DMS 273 treated with DMSO at 0.1 percent for 48 hours (cell line): ENCODE results near the gene HHAT.

Experiments used
- DNase-seq: peaks from one replicate; lab custom pipeline; 2025; lab: John Stamatoyannopoulos, UW

Gene HHAT

DNA sequence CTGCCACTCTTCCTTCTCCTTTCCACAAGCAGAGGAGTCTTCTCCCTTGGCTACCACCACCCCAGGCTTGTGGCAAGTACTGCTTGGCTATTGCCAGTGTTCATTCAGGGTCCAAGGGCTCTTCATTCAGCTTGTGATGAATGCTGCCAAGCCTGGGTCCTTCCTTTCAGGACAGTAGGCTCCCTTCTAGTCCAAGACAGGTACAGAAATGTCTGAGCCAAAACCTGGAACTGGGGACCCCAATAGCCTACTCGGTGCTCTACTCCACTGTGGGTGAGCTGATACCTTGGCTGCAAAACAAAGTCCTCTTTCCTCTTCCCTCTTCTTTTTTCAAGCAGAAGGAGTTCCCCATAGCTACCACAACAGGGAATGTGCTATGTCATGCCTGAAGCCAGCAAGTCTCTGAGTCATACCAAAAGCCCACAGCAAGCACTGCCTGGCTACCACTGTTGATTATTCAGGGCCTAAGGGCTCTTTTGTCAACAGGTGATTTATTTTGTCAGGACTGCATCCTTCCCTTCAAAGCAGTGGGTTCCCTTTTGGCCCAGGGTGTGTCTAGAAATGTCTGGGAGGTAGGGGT is 268.9 kb downstream of the HHAT start:
- DNase-seq: no peak

DNA sequence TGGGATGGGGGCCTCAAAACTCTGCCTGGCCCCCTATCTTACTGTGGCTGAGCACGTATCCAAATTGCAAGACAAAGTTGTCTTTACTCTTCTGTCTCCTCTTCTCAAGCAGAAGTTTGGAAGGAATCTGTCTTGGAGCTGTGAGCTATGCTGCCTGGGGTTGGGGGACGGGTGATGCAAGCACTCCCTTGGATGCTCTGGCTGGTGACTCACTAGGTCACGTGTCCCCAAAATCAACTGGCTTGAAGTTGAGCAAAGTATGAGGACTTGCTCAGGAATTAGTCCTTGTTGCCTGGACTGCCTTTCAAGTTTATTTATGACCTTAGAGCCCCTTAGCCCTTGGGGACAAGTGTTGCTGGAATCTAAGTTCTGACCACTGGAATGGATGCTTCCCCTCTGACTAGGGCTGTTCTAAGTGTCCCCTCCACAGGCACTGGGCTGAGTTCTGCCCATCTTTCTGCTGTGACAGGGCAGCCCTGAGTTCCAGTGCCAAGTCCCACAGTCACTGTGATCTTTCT is 269.5 kb downstream of the HHAT start:
- no peak for DNase-seq

DNA sequence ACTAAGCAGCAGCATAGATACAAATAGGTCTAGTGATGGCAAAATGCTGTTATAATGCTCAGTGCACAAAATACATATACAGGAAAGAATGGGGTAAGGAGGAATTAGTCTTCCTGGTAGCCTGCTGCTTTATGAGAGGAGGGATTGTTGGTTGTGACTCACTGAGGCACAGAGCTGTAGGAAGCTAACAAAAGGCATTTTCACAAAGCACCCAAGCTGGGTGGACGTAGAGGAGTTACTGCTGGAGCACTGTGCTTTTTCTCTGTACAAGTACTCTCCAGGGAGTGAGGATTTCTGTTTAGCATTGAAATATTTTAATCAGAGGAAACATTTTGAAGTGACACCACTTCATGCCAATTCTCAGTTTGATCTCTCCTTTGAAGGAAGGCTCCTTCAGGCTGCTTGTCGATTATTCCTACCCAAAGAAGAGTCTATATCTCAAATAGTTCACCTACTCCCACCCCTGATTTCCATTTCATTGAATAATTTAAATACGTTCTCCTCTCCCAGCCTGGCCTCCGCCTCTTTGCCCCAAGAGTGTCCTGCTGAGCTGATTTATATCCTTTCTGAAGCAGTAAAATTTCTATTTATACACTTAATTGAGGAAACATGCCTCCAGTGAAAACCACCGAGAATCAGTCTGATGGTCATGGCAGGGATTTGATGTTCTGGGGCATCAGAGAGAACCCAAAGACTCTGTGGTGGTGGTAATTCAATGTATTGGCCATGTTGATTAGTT is 271.9 kb downstream of the HHAT start:
- no peak for DNase-seq

DNA sequence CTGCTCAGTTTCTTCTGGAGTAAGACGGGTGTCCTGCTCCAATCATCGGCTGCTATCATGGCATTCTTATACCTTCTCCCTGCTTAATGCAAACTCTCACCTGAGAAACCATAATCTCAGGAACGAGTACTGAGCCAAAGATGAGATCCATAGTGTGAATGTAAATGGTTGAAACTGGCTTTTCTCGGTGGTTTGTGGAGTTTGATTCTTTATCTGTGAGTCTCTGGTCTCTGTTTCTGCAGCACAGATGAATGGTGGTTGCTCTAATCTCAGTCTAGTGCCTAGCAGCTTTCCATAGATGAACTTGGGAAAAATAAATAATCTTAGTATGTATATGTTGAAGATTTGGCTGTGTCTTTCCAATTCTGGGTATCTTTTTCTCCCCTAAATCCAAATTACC is 274.4 kb downstream of the HHAT start:
- no peak for DNase-seq

DNA sequence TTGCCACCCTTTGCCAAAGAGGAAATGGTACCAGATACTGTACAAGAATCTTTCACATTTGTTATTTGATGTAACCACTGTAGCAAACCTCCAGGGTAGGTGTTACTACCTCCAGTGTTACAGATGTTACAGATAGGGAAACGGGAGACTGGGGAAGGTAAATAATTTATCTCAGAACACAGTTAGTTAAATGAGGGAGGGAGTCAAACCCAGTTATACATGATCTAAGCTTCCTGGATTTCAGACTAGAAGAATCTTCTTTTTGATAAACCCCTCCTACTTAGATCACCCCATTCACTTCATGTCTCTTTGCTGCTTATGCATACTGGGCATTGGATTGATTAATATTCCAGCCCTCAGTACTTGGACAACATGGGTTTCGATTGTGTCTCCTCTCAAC is 276.4 kb downstream of the HHAT start:
- no peak for DNase-seq

DNA sequence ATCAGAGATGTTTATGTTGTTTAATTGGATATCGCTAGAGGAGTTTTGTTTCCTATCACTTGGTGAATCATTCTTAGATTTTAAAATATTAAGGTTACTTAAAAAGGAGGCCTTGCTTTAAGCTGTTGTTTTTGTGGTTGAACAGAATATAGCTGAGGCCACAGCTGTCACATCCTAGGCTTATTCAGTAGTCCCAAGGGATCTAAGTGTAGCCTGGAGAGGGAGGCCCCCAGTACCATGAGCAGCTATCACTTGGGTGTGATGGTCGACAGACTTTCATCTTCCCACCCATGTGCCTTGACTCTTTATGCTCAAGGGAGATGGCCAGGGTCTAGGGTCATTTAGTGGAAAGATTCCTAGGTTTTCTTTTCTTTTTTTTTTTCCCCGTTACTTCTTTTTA is 278.7 kb downstream of the HHAT start:
- no peak for DNase-seq

DNA sequence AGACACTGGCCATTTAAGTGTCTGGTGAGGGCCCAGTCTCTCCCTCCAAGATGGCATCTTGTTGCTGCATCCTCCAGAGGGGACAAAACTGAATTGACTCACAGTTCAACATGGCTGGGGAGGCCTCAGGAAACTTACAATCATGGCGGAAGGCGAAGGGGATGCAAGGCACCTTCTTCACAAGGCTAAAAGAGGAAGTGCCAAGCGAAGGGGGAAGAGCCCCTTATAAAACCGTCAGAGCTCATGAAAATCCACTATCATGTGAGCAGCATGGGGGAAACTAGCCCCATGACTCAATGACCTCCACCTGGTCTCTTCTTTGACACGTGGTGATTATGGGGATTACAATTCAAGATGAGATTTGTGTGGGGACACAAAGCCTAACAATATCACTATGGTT is 280.1 kb downstream of the HHAT start:
- no peak for DNase-seq

DNA sequence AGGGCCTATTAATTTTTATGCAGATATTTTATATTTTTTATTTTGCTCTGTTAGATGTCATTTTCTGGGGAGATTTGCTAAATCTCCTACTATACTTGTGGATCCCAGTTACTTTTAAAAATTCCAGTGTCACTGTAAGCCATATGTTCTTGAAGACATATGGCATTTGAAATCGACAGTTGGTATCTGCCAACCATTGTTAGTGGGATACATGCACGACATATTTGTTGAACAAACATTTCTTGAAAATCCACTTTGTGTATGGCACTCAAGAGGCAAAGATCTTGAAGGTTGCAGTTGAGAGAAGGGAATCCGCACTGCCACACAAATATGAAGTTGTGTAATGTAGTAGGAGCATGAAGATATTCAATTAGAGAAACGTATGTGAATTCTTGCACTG is 287.7 kb downstream of the HHAT start:
- DNase-seq: no peak

DNA sequence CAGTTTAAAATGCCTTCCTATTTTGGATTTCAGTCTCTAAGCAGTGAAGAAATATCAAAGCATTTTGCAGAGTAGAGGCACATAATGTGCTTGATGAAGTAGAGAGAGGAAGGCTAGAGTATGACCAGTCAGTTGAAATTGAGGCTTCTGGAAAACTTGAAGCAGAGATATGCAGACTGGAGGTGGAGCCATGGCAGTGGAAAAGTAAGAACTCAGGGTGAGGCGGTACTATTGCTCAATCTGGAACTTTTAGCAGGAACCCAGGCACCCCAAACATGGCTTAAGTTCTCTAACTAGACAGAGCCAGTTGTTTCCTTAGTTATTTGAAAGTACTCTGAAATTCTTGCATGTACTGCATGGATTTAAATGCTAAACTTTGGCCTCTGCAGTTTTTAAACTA is 288.6 kb downstream of the HHAT start:
- no peak for DNase-seq

DNA sequence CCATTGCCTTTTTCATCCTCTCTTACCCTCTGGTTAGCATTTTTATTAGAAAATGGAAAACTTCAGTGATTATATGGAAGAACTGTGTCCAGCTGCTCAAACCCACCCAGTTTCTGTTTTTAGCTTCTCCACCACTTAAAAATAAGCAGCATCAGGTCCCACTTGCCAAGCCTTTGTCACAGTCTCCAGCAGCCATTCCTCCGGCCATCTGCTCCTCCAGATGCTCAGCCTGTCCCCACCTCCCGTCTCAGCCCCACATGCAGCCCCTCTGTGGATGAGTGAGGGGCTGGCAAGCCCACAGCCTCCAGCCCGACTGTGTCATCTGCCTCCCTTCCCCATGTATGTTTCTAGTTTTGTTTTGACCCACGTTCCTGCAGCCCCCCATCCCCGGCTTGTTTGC is 289.7 kb downstream of the HHAT start:
- peak; percentile 75 for DNase-seq

DNA sequence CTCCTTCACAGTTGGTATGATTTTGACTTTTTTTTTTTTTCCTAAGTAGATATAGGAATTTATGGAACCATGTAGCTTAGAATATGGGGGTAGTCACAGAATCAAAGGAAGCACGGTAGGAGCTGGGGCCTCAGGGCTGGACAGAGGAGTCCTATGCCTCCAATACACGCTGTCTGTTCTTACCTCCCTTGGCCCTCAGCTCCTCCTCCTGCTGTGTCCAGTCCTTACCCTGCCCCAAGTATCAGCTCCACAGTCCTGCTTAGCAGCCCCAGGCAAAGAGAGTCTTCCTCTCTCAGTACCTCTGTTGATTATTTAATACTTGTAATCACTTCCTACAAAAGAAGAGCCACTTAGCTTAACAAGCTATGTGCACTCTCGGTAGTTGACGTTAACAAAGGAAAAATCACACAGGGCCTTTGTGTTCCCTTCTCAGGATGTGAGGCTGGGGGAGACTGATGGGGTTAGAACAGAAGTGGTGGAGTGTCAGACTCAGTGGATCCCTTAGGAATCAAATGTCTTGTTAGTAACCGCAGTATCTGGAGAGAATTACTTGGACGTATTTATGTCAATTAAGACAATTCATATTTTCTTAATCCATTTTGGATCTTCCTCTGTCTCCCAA is 292.3 kb downstream of the HHAT start:
- no peak for DNase-seq

DNA sequence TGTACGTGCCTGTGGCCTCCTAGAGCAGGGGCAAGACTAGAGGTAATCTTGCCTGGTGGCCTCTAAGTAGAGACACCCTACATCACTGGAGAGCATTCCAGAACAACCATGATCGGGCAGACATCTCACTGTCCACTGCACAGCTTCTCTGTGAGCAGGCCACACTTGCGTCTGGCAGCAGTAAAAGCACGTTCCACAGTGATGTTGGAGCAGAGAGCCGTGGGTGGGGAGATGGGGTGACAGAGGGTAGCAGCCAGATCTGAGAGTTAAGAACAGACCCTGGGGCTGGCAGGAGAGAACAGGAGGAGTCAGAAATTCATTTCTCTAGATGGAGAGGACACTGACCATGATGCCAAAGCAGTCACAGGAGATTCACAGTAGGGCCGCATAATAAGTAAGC is 293.0 kb downstream of the HHAT start:
- no peak for DNase-seq

DNA sequence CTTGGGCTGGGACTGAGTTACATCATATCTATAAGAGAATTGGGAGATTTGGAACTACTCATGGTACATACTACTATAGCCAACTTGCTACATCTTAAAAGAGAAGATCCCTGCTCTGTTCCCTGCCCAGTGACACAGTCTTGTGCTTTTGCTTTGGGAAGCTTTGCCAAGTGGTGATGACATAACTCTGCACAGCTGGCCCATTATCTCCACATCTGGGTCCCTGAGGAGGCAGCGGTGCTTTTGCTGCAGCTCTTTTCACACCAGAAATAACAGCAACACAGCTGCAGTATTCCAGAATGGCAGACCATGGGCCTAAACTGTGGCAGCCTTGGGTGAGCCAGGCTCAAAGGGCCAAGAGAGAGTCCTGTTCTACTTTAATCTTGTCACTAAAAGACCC is 296.0 kb downstream of the HHAT start:
- DNase-seq: no peak

DNA sequence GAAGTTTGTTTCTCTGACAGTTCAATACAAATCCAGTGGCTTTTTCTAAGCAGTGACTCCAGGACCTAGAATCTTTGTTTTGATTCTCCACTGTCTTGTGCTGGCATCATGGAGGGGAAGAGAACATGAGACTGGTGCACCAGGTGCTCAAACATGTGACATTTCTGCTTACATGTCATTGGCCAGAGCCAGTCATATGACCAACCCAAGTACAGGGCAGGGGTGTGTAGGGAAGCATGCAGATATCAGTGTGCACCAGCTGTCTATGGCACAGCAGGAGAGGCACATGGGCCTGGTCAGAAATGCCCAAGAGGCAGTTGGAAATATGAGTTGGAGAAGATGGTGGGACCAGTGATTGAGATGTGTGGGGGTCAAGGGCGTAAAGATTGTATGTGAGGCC is 297.0 kb downstream of the HHAT start:
- no peak for DNase-seq

DNA sequence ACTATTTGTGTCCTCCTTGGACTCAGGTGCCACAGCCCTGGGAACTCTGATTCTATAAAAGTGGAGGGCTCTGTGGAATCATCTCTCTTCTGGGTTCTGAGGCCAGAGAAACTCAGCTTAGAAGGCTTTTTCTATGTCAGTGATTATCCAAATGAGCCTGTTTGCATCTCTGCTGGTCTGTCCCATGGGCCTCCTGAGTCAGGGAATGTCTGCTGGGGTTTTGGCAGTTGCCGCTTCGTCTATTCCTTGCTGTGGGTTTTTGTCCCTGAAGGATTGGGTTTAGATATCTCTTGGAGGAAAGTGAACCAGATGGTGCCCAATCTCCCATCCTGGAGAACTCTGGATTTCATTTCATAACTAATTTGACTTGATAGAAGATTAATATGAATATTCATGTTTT is 297.6 kb downstream of the HHAT start:
- DNase-seq: peak; percentile 12

DNA sequence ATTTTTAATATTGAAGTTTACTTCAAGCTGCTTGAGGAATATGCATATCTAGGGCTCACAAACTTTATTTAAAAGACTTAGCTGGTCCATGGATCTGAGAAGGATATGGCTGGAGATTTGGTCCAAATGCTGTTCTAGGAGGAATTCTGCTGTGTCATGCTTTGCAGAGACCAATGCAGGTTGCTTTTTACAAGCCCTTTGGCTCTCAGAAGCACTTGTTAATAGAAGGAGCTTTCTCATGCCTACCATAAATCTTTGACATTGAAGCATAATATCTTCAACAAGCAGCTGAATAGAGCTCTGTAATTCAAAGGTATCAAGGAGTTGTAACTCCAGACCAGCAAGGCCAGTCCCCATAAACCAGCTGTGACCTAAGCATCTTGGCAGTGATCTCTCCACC is 299.1 kb downstream of the HHAT start:
- DNase-seq: no peak

DNA sequence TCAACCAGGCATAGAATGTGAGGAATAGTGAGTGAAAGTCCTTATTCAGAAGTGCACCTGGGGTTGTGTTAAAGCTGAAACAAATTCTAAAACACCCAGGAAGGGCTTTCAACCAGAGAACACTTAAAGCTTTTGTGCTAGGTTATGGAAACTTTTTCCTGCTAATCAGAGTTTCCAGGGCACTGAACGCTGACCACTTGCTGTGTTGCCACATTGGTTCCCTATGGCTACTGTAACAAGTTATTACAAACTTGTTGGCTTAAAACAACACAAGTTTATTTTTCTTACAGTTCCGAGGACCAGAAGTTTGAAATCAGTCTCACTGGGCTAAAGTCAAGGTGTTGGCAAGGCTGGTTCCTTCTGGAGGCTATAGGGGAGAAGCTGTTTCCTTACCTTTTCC is 300.6 kb downstream of the HHAT start:
- no peak for DNase-seq

DNA sequence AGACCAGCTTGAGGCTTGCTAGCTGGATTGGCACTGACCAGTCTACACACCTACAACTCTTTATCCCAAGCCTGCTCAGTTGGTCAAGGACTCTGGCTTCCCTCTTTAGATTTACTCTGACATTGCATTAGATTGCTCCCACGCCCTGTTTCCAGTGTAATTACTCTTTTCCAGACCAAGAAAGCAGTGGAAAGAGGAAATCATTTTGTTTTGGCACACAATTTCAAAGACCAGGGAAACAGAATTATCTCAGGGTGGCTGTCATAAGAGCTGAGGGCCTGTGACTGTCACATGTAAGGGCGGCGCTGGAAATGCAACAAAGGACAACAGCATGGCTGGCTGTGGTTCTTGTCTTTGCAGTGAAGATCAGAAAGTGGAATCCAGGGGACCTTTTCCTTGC is 302.7 kb downstream of the HHAT start:
- DNase-seq: no peak

DNA sequence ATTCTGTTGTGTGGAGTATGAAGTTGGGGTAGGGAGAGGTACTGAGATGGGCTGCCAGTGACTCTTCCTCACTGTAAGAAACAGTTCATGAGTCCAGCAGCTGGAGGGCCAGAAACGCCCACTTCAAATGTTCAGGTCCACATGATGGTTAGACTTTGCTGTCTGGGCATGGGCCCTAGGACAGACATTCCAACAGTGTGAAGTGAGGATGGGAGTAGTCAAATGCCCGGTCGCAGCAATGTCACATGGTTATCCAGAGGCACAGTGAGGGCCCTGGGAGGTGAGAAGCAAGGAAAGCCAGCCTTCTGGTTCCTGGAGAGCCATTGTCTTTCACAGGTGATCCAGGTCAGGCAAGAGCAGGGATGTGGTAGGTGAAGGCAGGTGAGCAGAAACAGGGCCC is 304.4 kb downstream of the HHAT start:
- no peak for DNase-seq

DNA sequence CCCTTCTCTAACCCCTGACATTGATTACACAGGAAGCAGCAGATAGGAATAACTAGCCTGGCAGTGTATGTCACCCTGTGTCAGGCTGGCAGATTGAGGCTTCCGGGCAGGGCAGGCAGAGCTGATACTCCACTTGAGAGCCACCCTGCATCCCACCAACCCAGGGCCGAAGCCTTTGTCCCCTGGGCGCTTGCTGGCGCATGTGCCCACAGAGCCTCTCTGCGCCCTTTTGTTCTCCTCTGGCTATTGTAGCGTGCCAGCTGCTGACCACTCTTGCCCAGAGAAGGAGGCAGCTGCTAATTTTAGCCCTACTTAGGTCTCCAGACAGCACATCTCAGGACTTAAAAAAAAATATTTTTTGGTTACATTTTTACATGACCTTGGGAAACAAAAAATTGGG is 304.9 kb downstream of the HHAT start:
- no peak for DNase-seq

DNA sequence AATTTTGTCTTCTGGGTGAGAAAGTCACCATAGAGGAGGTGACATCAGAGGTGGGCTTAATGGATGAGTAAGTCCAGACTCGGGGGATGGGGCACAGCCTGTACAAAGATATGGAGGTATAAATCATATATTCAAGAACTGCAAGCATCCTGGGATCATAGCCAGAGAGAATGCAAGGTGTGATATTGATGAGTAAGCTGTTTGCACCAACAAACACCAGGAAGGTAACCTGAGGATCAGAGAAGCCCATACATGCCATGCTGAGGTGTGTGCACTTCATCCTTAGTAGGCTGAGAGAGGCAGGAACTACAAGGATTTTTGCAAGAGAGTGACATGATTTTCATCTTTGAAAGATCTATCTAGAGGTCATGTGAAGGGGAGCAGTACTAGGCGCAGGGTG is 306.4 kb downstream of the HHAT start:
- no peak for DNase-seq

DNA sequence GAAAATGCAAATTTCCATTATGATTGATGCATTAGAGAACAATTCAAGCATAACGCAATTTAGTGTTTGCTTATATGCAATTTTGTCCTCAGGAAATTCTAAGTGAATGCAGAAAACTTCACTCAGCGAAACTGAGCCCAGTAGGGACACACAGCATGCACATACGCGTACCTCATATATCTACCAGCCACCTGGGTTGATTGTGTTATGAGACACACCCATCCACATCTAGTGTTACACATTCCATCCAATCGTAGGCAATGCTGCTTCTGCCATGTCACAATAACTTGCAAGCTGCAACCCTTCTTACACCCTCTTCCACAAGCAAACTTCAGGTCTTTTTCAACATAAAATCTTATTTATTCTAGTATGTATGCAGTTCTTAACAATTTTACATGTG is 312.9 kb downstream of the HHAT start:
- DNase-seq: no peak

DNA sequence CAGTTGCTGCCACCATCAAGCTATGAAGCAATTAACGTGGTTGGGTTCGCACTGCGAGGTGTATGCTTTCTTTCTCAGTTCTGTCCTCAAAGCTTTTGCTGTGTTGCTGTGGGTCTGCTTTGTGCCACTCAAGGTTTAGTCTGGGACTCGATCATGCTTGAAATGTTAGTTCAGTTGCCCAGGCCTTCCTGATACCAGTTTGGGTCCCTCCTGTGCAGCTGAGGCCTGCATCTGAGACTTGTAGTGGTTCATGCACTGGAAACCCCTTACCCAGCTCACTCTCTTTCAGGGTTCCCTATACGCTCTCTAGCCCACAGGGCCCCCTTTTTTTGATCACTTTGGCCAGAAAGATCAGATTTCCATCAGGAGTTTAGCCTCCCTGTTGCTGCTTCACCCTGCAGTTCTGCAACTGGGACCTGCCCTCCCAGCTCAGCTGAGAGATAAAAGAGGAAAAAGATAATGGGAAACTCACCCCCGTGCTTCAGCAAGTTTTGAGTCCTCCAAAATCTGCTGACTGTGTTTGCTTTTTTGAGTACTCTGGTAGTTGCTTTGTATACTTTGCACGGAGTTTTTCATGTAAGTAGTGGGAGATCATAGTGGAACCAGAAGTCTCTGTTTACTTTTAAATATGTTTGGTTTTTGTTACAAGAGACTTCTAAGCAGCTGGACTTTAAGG is 317.0 kb downstream of the HHAT start:
- DNase-seq: no peak
